Kidney epithelial cell (primary cell): ENCODE measurements around the gene LTO1. TPM values are rescaled to one million over a fixed set of nuclear protein-coding genes. Genes with fewer than 3 reads are reported as not detected.

Source experiments
- DNase-seq: peaks from one replicate; pipeline ENCODE4 v3.0.0-alpha.2; 2010; ENCODE audit warnings: low read depth
- H3K27me3 ChIP-seq: 2 replicates; pipeline ENCODE4 v1.6.0; 2011; ENCODE audit warnings: low read length; ENCODE audit not compliant: control insufficient read depth, insufficient read depth
- H3K36me3 ChIP-seq: 2 replicates; pipeline ENCODE4 v1.5.1; 2011; ENCODE audit warnings: low read length; ENCODE audit not compliant: control insufficient read depth, insufficient read depth
- H3K4me3 ChIP-seq: 2 replicates; pipeline ENCODE4 v1.5.1; 2011; ENCODE audit warnings: low read depth, mild to moderate bottlenecking, control low read depth, low read length
- CTCF ChIP-seq: IDR thresholded peaks from 2 replicates; pipeline ENCODE4 v1.5.1; 2011; ENCODE audit warnings: mild to moderate bottlenecking, moderate library complexity, low read length, control low read depth, inconsistent platforms; ENCODE audit not compliant: insufficient read depth, poor library complexity, severe bottlenecking
- total RNA-seq: library from RNA; depleted of rRNA; stranded (reverse); fragments of >200 nt; gene quantifications from 2 replicates; pipeline ENCODE4 v1.2.3, GENCODE V29; 2015

The LTO1 gene
- total RNA-seq, 1 donor from 2014 or later, result 18.6 TPM

GRCh38 chr11:69641681-69642548, 33.2 kb downstream of the LTO1 start:
- TF ChIP-seq CTCF, result no peak
- DNase-seq, result no peak

GRCh38 chr11:69640995-69641581, 34.1 kb downstream of the LTO1 start, which contains the start of gene CCND1:
Gene CCND1, plus strand, starts transcription at chr11:69641156. Its CDS starts 158 bp downstream, at chr11:69641314.
- Histone ChIP-seq H3K4me3 (peak within 1 kb of the TSS; percentile 70), H3K27me3 (peaks cover 4% of the 10 kb centered on the region), H3K36me3 (peaks cover 4% of the 10 kb centered on the region)
- peak; percentile 31 for TF ChIP-seq CTCF
- DNase-seq, result peak; percentile 67

More at GRCh38 chr11:69641681-69642548, 33.2 kb downstream of the LTO1 start:
- peak overlapping the region; percentile 70 for H3K4me3 ChIP-seq
- H3K36me3 ChIP-seq, result peaks cover 4% of the 10 kb centered on the region
- H3K27me3 ChIP-seq, result peaks cover 4% of the 10 kb centered on the region

- no peak for DNase-seq
- peaks cover 4% of the 10 kb centered on the region for H3K36me3 ChIP-seq
Measured at GRCh38 chr11:69640260-69640994, 34.7 kb downstream of the LTO1 start.

GRCh38 chr11:69639831-69640230, 35.3 kb downstream of the LTO1 start:
- H3K4me3 ChIP-seq, result peak overlapping the region; percentile 70
- peaks cover 4% of the 10 kb centered on the region for H3K27me3 ChIP-seq
- no peak for DNase-seq
- H3K36me3 ChIP-seq, result peaks cover 4% of the 10 kb centered on the region
- TF ChIP-seq CTCF, result no peak

More at GRCh38 chr11:69640260-69640994, 34.7 kb downstream of the LTO1 start:
- no peak for TF ChIP-seq CTCF
- H3K4me3 ChIP-seq, result peak overlapping the region; percentile 70
- peaks cover 4% of the 10 kb centered on the region for H3K27me3 ChIP-seq

- peak; percentile 71 for DNase-seq
- Histone ChIP-seq H3K36me3 (peaks cover 2% of the 10 kb centered on the region), H3K27me3 (peaks cover 4% of the 10 kb centered on the region), H3K4me3 (peak overlapping the region; percentile 70)
- TF ChIP-seq CTCF, result no peak
Measured at GRCh38 chr11:69638941-69639681, 36.0 kb downstream of the LTO1 start.
